ENCODE data around the gene COL2A1. TPM values are rescaled to one million over a fixed set of nuclear protein-coding genes. Genes with fewer than 3 reads are reported as not detected.

COL2A1 gene
- total and polyA plus RNA-seq, 9 donors: 0.05 to 1.5 (median 1.1) TPM; not detected in 1

DNA sequence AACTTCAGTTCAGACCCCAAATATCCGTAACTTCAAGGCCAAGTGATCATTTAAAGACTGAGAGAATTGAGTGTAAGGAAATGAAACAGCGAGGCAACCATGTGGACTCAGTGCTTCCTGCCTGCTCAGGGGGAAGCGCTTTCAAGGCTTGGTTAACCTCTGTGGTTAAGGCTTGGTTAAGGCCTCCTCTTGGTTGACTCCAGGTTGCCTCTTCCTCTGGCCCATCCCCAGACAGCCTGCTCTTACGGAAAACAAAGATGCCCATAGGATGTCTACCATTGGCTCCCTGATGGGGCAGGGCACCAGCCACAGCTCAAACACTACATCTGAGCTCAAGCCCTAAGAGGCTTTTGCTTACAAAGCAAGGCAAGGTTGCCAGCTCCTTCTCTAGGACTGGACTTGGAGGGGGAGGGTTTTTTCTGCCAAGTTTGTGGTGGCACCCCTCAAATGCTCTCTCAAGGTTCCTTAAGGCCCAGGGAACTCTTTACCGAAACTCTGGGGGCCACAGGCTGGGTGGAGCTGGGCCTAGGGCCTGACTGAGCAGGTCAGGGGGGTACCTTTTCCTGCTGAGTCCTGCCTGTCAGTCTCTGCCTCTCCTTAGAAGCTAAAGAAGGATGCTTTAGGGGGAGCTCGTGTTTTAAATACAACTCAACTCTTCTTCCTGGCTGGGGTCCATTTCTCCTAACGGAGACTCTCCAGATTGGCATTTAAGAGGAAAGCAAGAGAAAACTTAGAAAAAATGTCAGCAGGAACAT lies 13.7 kb downstream of the COL2A1 start:
- TF ChIP-seq CTCF (IDR thresholded peaks at IDR 0.05) (no peak), EP300 (IDR thresholded peaks at IDR 0.05) (no peak), POLR2A (IDR thresholded peaks at IDR 0.05) (no peak)
- intact Hi-C loops (cut with DNase I): no loop called here

GRCh38 chr12:47989666-47990065 lies 14.6 kb downstream of the COL2A1 start:
- no peaks in the 10 kb centered on the region for H3K27me3 ChIP-seq
- H3K4me3 ChIP-seq: no peak overlapping the region
- no peak overlapping the region for H3K27ac ChIP-seq
- no peaks in the 10 kb centered on the region for H3K9me3 ChIP-seq
- H3K4me1 ChIP-seq (ENCODE audit: insufficient read depth): no peaks in the 10 kb centered on the region
- intact Hi-C loops (cut with DNase I): no loop called here
- H3K36me3 ChIP-seq: no peaks in the 10 kb centered on the region
- DNase-seq: peak in 1 of 5 donors; percentile 3
- TF ChIP-seq CTCF (IDR thresholded peaks at IDR 0.05): no peak
- TF ChIP-seq EP300 (IDR thresholded peaks at IDR 0.05): no peak
- TF ChIP-seq POLR2A (IDR thresholded peaks at IDR 0.05): no peak
- 81 to 88% (median 85%) methylated on average over 12 of the region's 12 CpGs for WGBS, 3 donors

More for the DNA sequence above, 13.7 kb downstream of the COL2A1 start:
- DNase-seq: peak in 1 of 5 donors; percentile 6
- Histone ChIP-seq H3K9me3 (no peaks in the 10 kb centered on the region), H3K36me3 (no peaks in the 10 kb centered on the region), H3K27ac (no peak overlapping the region), H3K4me3 (no peak overlapping the region), H3K4me1 (ENCODE audit: insufficient read depth) (no peaks in the 10 kb centered on the region), H3K27me3 (no peaks in the 10 kb centered on the region)
- WGBS, 3 donors: 77 to 83% (median 80%) methylated on average over 7 of the region's 7 CpGs

- TF ChIP-seq EP300 (IDR thresholded peaks at IDR 0.05) (no peak), CTCF (IDR thresholded peaks at IDR 0.05) (no peak), POLR2A (IDR thresholded peaks at IDR 0.05) (no peak)
- DNase-seq: peak in 1 of 5 donors; percentile 9
- Histone ChIP-seq H3K27ac (no peak overlapping the region), H3K9me3 (no peaks in the 10 kb centered on the region), H3K27me3 (no peaks in the 10 kb centered on the region), H3K4me3 (no peak overlapping the region), H3K36me3 (no peaks in the 10 kb centered on the region), H3K4me1 (ENCODE audit: insufficient read depth) (no peaks in the 10 kb centered on the region)
- intact Hi-C loops (cut with DNase I): no loop called here
- WGBS, 3 donors: 88 to 92% (median 91%) methylated on average over 8 of the region's 8 CpGs
These were observed 15.3 kb downstream of the COL2A1 start for GRCh38 chr12:47989023-47989417.

DNA sequence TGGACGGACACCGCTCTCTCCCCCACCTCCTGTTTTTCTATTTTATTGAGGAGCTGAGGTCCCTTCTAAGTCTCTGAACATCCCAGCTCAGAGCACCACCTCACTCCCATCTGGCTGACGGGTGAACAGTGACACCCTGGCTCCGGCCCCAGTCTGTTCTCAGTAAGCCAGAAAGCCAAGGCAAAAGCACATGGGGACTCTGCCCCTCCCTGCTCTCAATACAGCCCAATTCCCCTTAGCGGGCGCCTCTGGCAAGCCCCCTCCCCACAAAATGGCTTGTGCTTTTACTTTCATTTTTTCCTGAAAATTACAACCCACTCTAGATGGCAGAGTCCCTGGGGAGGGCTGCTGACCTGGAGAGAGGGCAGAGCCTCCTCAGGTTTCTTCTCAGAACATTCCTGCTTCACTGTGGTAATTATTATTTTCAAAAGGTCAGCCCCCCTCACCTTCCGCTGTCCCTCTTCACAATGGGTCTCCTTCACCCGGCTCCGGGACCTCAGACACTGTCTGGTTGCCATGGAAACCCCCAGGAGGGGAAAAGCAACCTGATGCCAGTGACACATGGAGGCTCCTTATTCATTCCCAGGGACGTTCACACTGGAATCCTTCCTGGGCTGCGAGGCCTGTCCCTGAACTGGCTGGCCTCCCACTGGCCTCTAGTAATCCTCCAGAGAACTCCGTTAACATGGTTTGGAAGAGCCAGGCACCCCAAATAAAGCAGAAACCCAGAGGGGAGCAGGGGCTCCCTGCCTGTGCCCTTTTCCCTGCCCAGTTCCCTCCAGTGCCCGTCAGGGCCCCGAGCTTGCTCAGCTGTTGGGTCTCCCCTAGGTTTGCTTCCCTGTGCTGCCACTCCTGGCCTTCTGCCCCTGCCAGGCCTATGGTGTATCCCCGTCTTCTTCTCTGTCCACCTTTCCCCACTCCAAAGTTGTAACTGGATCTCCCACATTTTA lies 15.9 kb downstream of the COL2A1 start:
- intact Hi-C loops (cut with DNase I): no loop called here
- peak in 1 of 5 donors; percentile 7 for DNase-seq
- H3K4me3 ChIP-seq: no peak overlapping the region
- WGBS, 3 donors: 68 to 75% (median 75%) methylated on average over 15 of the region's 15 CpGs
- no peaks in the 10 kb centered on the region for H3K27me3 ChIP-seq
- H3K9me3 ChIP-seq: no peaks in the 10 kb centered on the region
- H3K36me3 ChIP-seq: no peaks in the 10 kb centered on the region
- no peak overlapping the region for H3K27ac ChIP-seq
- H3K4me1 ChIP-seq (ENCODE audit: insufficient read depth): no peaks in the 10 kb centered on the region
- no peak for TF ChIP-seq EP300 (IDR thresholded peaks at IDR 0.05)
- TF ChIP-seq POLR2A (IDR thresholded peaks at IDR 0.05): no peak
- TF ChIP-seq CTCF (IDR thresholded peaks at IDR 0.05): no peak
